Measurements from ENCODE around the gene UBAP1.
"Not testable (repeated sequence)": the region's sequence is repeated elsewhere in the genome, so short reads cannot be mapped to it uniquely, and the experiment has no call there.

Gene UBAP1

DNA sequence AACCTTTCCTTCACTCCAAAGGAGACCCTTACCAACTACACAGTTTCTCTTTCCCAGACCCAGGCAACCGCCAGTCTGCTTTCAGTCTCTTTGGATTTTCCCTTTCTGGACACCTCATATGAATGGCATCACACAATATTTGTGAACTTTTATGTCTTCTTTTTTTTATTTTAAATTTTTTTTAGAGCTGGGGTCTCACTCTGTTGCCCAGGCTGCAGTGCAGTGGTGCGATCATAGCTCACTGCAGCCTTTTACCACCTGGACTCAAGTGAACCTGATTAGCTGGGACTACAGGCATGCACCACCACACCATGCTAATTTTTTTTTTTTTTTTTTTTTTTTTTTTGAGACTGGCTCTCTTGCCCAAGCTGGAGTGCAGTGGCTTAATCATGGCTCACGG is 37.5 kb downstream of the UBAP1 start:
- DNase-seq, result no peak
- in situ Hi-C loops (cut with HindIII; ENCODE audit: low pct_ligation_motif_present, low pct_unique_long_range_greater_than_20kb, low sequenced_read_pairs), result no loop called here

DNA sequence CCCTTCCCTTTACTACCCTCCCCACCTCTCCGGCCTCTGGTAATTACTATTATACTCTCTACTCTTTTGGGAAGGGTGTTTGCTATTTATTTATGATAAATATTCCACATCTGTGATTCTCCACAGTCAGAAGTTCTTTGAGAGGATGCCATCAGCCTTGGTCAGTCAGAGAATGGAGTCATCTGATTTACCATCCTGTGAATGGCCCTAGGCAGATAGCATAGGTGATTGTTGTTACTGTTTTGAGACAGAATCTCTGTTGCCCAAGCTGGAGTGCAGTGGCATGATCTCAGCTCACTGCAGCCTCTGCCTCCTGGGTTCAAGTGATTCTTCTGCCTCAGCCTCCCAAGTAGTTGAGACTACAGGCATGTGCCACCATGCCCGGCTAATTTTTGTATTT is 38.2 kb downstream of the UBAP1 start:
- in situ Hi-C loops (cut with HindIII; ENCODE audit: low pct_ligation_motif_present, low pct_unique_long_range_greater_than_20kb, low sequenced_read_pairs); DNase-seq: not testable (repeated sequence)

DNA sequence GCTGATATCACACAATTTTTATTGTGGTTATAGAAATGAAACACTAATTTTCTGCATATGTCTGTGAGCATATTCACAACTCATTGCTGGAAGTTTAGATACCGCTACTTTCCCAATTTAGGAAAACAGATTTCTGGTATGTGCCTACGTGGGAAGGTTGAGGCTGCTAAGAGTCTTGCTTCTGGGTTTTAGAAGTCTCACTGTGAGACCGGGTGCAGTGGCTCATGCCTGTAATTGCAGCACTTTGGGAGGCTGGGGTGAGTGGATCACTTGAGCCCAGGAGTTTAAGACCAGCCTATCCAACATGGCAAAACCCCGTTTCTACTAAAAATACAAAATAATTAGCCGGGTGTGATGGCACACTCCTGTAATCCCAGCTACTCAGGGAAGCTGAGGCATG is 39.6 kb downstream of the UBAP1 start:
- no peak for DNase-seq
- in situ Hi-C loops (cut with HindIII; ENCODE audit: low pct_ligation_motif_present, low pct_unique_long_range_greater_than_20kb, low sequenced_read_pairs), result no loop called here

DNA sequence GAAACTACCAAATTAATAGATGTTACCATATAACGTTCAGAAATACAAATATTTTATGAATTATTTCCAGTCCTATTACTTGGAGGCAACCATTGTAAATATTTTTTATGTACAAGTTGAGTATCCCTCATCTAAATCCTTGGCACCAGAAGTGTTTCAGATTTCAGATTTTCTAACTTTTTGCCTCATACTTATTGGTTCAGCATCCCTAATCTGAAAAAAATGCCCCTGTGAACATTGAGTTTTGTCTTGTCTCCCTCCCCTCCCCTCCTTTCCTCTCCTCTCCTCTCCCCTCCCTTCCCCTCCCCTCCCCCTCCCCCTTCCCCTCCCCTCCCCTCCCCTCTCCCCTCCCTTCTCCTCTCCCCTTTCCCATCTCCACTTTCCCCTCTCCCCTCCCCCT is 40.6 kb downstream of the UBAP1 start:
- in situ Hi-C loops (cut with HindIII; ENCODE audit: low pct_ligation_motif_present, low pct_unique_long_range_greater_than_20kb, low sequenced_read_pairs), result no loop called here
- DNase-seq, result no peak

DNA sequence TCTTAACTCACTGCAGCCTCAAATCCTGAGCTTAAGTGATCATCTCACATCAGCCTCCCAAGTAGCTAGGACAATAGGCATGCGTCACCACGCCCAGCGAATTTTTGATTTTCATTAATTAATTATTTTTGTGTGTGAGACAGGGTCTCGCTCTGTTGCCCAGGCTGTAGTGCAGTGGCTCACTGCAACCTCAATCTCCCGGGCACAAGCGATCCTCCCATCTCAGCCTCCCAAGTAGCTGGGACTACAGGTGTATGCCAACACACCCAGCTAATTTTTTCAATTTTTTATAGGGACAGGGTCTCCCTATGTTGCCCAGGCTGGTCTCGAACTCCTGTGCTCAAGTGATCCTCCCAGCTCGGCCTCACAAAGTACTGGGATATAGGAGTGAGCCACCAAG is 41.4 kb downstream of the UBAP1 start:
- in situ Hi-C loops (cut with HindIII; ENCODE audit: low pct_ligation_motif_present, low pct_unique_long_range_greater_than_20kb, low sequenced_read_pairs), result no loop called here
- DNase-seq, result no peak

DNA sequence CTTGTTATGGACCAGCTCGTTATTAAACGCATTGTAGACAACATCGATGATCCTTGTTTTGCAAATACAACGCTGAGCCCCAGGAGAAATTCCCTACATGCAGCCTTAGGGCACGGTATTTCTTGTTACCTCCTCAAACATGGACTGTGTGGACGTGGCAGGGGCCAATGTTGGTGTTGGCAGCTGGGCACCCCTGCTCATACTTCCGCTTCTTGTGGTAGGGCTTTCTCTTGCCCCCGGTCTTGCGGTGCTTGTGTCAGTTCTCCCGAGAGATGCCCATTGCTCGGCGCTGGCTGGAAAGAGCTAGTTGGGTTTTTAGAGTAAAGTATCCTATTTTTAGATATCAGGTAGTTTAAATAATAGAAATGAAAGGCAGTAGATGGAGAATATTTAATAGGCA is 45.5 kb downstream of the UBAP1 start:
- in situ Hi-C loops (cut with HindIII; ENCODE audit: low pct_ligation_motif_present, low pct_unique_long_range_greater_than_20kb, low sequenced_read_pairs), result no loop called here
- no peak for DNase-seq

DNA sequence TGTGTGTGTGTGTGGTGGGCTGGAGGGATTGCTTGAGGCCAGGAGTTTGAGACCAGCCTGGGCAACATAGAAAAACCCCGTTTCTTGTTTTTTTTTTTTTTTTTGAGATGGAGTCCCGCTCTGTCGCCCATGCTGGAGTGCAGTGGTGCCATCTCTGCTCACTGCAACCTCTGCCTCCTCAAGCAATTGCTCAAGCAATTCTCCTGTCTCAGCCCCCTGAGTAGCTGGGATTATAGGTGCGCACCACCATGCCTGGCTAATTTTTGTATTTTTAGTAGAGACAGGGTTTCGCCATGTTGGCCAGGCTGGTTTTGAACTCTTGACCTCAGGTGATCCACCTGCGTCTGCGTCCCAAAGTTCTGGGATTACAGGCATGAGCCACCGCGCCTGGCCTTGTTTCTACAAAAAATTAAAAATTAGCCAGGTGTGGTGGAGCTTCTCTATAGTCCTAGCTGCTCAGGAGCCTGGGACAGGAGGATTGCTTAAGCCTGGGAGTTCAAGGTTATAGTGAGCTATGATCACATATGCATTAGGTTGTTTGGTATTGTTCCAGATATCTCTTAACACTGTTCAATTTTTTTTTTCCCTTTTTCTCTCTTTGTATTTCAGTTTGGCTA is 47.4 kb downstream of the UBAP1 start:
- in situ Hi-C loops (cut with HindIII; ENCODE audit: low pct_ligation_motif_present, low pct_unique_long_range_greater_than_20kb, low sequenced_read_pairs); DNase-seq: not testable (repeated sequence)

DNA sequence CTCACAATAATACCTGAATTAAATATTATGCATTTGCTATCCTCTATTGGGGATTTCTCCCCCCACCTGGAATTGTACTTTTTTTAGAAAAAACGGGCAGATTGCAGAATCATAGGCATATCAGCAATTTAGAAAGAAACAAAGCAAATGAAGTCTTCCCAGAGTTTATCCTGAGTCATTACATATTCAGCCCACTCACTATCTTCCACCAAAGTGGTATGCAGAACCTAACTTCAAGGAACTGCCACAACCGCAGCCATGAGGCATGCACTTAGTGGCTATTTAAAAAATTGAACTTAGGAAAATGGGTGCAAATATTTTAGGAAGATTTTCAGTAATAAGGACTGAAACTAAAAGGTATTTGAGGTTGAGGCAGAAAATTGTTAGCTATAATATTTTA is 48.6 kb downstream of the UBAP1 start:
- in situ Hi-C loops (cut with HindIII; ENCODE audit: low pct_ligation_motif_present, low pct_unique_long_range_greater_than_20kb, low sequenced_read_pairs), result no loop called here
- DNase-seq, result no peak

DNA sequence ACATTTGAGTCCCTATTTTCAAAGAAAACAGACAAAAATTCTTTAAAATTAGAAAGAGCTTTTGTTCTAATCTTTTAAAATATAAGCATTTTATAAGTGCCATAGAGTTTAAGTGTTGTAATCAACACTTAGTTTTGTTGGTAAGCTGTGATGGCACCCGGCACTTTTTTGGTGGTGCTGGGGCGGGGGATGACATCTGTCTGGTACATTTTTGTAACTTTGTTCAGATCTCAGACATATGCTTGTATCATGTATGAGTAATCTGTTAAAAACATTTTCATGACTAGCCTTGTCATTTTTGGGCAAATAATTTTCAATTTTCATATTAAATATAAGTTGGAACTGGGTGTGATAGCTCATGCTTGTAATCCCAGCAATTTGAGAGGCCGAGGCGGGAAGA is 51.7 kb downstream of the UBAP1 start:
- DNase-seq, result no peak
- in situ Hi-C loops (cut with HindIII; ENCODE audit: low pct_ligation_motif_present, low pct_unique_long_range_greater_than_20kb, low sequenced_read_pairs), result no loop called here

DNA sequence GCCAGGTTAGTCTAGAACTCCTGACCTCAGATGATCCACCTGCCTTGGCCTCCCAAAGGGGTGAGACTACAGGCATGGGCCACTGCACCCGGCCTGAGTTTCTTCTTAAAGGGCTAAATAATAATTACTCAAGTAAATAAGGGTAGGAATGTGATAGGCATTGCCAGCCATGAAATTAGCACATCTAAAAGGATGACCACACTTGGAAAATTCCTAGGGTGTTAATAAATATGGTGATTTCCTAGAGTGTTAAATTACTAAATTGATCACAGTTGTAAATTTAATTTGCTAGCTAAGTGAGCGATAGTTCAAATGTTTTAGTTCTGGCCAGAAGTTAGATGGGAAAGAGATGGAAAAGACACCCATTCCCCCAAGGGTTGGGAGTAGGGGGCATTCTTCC is 53.4 kb downstream of the UBAP1 start:
- in situ Hi-C loops (cut with HindIII; ENCODE audit: low pct_ligation_motif_present, low pct_unique_long_range_greater_than_20kb, low sequenced_read_pairs), result no loop called here
- no peak for DNase-seq

DNA sequence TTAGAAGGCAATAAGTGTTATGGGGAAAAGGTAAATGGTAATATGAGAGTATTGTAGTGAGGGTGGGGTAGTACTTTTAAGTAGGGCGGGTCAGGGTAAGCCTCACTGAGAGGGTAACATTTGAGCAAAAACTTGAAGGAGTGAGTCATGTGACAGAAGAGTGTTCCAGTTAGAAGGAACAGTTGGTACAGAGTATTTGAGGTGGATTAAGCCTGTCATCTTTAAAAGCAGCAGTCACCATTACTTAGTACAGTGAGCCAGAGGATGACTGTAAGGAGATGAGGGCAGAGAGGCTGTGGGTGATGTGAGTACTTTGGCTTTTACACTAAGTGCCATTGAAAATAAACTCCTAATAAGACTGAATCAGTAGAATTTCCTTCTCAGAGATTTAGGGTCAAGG is 54.8 kb downstream of the UBAP1 start:
- DNase-seq, result no peak
- in situ Hi-C loops (cut with HindIII; ENCODE audit: low pct_ligation_motif_present, low pct_unique_long_range_greater_than_20kb, low sequenced_read_pairs), result no loop called here

DNA sequence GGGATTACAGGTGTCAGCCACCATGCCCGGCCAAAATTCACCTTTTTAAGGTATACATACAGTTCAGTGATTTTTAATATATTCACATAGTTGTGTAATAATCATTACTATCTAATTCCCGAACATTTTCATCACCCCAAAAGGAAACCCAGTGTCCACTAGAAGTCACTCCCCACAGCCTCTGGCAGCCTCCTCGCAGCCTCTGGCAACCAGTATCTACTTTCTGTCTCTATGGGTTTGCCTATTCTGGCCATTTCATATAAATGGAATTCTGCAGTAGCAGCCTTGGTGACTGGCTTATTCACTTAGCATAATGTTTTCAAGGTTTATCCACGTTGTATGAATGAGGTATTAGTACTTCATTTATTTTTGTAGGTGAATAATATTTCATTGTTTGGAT is 59.0 kb downstream of the UBAP1 start:
- in situ Hi-C loops (cut with HindIII; ENCODE audit: low pct_ligation_motif_present, low pct_unique_long_range_greater_than_20kb, low sequenced_read_pairs), result no loop called here
- DNase-seq, result no peak

DNA sequence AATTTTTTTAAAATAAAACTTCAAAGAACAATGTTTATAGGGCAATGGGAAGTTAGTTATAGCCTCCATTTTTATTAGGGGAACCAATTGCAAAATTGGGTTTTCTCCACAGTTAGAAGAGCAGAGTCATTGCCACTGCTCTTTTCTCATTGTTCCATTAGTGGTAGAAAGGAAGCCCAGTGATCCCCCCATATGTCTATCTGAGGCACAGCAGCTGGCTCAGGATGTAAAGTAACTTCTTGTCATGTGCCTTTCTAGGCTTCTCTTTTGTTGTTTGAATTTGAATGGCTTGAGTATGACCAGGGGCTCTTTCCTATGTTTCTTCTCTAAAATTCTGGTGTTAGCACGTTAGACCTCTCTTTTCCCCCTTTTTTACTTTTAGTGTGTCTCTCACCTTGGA is 61.2 kb downstream of the UBAP1 start:
- no peak for DNase-seq
- in situ Hi-C loops (cut with HindIII; ENCODE audit: low pct_ligation_motif_present, low pct_unique_long_range_greater_than_20kb, low sequenced_read_pairs), result no loop called here

DNA sequence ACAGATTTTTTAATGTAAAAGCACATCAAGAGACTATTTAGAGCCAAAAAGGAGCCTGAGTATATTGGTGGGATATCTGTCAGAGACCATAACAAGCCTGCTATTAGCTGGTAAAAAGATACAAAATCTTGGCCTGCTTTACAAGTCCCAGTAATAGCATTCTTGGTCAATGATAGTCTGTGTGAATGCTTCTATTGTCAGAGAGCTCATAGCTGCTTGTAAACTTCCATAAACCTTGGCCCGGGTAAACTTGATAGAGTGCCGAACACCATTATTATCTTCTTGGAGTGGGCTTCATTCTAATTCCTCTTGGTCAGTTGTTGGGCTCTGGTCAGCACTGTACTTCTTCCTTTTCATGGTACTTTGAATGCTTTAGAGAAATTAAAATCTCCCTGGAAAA is 64.0 kb downstream of the UBAP1 start:
- no peak for DNase-seq
- in situ Hi-C loops (cut with HindIII; ENCODE audit: low pct_ligation_motif_present, low pct_unique_long_range_greater_than_20kb, low sequenced_read_pairs), result no loop called here

DNA sequence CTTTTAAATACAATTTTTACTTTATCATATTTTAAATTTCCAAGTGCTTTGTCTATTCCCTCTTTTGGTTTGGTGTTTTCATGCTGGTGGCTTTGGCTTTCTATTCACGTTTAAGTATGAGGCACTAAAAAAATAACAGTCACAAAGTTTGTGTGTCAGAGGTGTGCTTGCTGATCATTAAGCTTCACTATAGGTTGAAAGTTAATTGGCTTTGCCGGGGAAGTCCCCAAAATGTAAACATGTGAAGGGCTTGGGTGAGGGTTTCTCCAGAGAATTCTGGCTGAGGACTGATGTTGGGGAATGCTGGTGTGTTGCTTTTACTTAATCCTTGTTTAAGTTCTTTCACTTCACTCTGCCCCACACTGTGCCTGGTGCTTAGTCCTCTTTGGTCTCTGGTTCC is 66.4 kb downstream of the UBAP1 start:
- DNase-seq; in situ Hi-C loops (cut with HindIII; ENCODE audit: low pct_ligation_motif_present, low pct_unique_long_range_greater_than_20kb, low sequenced_read_pairs): not testable (repeated sequence)

DNA sequence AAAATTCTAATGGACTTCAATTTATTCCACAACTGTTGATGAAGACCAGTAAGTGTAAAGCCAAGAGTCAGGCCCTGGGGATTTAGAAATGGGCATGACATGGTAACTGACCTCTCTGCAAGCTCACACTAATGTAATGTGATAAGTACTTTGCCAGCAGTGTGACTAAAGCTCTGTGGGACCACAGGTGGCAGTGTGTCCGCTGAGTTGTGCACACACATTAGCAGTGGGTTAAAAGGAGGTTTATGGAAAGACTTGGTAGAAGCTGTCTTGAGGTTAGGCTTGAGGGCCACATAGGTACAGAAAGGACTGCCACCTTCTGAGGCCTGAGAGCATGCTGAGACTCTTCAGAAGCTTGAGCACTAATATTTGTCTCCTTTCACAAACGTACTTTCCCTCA is 67.6 kb downstream of the UBAP1 start:
- DNase-seq, result no peak
- in situ Hi-C loops (cut with HindIII; ENCODE audit: low pct_ligation_motif_present, low pct_unique_long_range_greater_than_20kb, low sequenced_read_pairs), result no loop called here

DNA sequence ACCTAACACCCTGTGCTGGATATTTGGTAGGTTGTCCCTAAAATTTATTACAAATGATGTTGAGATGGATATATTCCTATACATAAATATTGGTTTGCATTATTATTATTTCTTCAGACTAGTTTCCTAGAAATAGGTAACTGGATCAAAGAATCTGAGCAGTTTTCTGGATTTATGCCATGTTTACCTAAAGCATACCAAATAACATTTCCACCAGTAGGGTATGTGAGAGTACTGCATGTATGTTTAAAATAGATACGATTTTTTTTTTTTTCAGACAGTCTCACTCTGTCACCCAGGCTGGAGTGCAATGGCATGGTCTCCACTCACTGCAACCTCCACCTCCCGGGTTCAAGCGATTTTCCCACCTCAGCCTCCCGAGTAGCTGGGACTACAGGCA is 68.9 kb downstream of the UBAP1 start:
- DNase-seq; in situ Hi-C loops (cut with HindIII; ENCODE audit: low pct_ligation_motif_present, low pct_unique_long_range_greater_than_20kb, low sequenced_read_pairs): not testable (repeated sequence)

DNA sequence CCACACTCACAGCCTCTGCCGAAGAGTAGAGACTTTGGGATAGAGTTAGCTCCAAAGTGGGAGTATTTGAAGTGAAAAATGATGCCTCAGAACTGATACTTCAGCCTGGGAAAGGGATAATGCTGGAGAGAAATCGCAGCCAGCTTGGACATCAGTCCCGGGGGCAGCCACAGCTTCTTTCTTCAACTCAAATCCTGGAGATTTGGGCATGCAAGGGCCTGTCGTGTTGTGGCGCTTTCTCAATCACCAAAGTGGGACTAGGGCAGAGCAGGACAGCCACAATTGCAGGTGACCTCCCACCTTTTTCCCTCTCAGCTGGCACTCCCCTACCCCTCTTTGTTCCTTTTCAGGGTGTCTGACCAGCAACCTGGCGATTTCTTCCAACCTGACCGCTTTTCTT is 70.4 kb downstream of the UBAP1 start:
- in situ Hi-C loops (cut with HindIII; ENCODE audit: low pct_ligation_motif_present, low pct_unique_long_range_greater_than_20kb, low sequenced_read_pairs), result no loop called here
- DNase-seq, result no peak

DNA sequence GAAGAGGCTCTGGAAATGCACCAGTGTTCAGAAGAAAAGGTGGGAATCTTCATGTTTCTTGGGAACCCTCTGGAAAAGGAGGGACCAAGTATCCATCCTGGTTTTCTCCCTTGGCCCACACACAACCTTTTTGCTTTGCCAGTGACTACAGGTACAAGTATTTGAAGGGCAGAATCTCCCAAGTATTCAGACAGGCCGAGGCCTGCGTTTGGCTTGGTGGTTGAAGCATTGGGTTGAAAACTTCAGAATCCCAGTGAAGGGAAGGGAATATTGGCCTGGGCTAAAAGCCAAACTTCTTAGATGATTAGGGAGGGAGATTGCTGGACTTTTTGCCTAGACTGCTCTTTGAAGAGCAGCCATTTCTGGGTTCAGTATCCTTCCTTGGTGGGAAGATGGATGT is 71.9 kb downstream of the UBAP1 start:
- no peak for DNase-seq
- in situ Hi-C loops (cut with HindIII; ENCODE audit: low pct_ligation_motif_present, low pct_unique_long_range_greater_than_20kb, low sequenced_read_pairs), result no loop called here

DNA sequence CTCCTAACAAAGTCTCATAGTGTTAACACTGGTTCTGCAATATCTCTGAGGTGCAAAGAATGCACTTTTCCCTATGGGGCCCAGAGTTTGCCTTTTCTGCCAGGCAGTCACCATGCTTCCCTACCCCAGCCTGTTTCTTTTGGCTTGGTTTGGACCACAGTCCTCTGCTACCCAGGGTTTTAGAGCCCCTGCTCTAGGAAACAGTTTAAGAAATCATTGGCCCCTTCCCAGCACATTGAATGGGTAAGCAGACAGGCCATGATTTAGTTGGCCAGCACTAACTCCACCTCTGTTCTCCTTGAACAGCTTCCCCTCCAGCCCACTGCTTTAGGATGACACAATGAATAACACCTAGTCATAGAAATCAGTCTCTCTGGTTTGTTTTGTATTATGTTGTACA is 73.2 kb downstream of the UBAP1 start:
- DNase-seq, result no peak
- in situ Hi-C loops (cut with HindIII; ENCODE audit: low pct_ligation_motif_present, low pct_unique_long_range_greater_than_20kb, low sequenced_read_pairs), result no loop called here
